ENCODE results near the gene PHLDA2.

Gene PHLDA2

GRCh38 chr11:2928605-2929530, at the start of gene PHLDA2:
Gene PHLDA2, minus strand, starts transcription at chr11:2929420. Its CDS starts 56 bp downstream, at chr11:2929364.
- FAIRE-seq = no peak

GRCh38 chr11:2977113-2977512, 47.9 kb upstream of the PHLDA2 start:
- no peak for FAIRE-seq

GRCh38 chr11:2976294-2977063, 47.3 kb upstream of the PHLDA2 start:
- no peak for FAIRE-seq

- no peak for FAIRE-seq
Observed at GRCh38 chr11:2975594-2975993, 46.4 kb upstream of the PHLDA2 start.

GRCh38 chr11:2974272-2974671, 45.1 kb upstream of the PHLDA2 start:
- FAIRE-seq = no peak

- FAIRE-seq = no peak
Observed at GRCh38 chr11:2968341-2968900, 39.2 kb upstream of the PHLDA2 start.

- FAIRE-seq = no peak
Observed at GRCh38 chr11:2964782-2965181, 35.6 kb upstream of the PHLDA2 start.

GRCh38 chr11:2963761-2964160, 34.5 kb upstream of the PHLDA2 start:
- no peak for FAIRE-seq

GRCh38 chr11:2963112-2963754, 34.0 kb upstream of the PHLDA2 start:
- FAIRE-seq = no peak

- FAIRE-seq = no peak
Observed at GRCh38 chr11:2961080-2961479, 31.9 kb upstream of the PHLDA2 start.

- FAIRE-seq = no peak
Observed at GRCh38 chr11:2960139-2960538, 30.9 kb upstream of the PHLDA2 start.

- no peak for FAIRE-seq
Observed at GRCh38 chr11:2958251-2958650, 29.0 kb upstream of the PHLDA2 start.

GRCh38 chr11:2955906-2956476, 26.8 kb upstream of the PHLDA2 start:
- FAIRE-seq = no peak

- no peak for FAIRE-seq
Observed at GRCh38 chr11:2954263-2954662, 25.0 kb upstream of the PHLDA2 start.

- no peak for FAIRE-seq
Observed at GRCh38 chr11:2952290-2952689, 23.1 kb upstream of the PHLDA2 start.

- FAIRE-seq = no peak
Observed at GRCh38 chr11:2951231-2952110, 22.3 kb upstream of the PHLDA2 start.

- FAIRE-seq = no peak
Observed at GRCh38 chr11:2950825-2951224, 21.6 kb upstream of the PHLDA2 start.

GRCh38 chr11:2949920-2950319, 20.7 kb upstream of the PHLDA2 start:
- FAIRE-seq = no peak

GRCh38 chr11:2947744-2948143, 18.5 kb upstream of the PHLDA2 start:
- no peak for FAIRE-seq

- FAIRE-seq = no peak
Observed at GRCh38 chr11:2945757-2946287, 16.6 kb upstream of the PHLDA2 start.

All from endometrium (tissue), 2 donors.